DMS 273 treated with DMSO at 0.1 percent for 48 hours (cell line): Measurements from ENCODE around the gene SIL1.
"Not testable (repeated sequence)": the region's sequence is repeated elsewhere in the genome, so short reads cannot be mapped to it uniquely, and the experiment has no call there.

Experiments used
- DNase-seq: peaks from one replicate; lab custom pipeline; 2025; lab: John Stamatoyannopoulos, UW

SIL1 gene

GRCh38 chr5:139197710-139198669 lies at the start of gene SIL1:
Gene SIL1, minus strand, starts transcription at chr5:139198368. Its CDS starts 70,525 bp downstream, at chr5:139127843.
- DNase-seq: peak; percentile 82

DNA sequence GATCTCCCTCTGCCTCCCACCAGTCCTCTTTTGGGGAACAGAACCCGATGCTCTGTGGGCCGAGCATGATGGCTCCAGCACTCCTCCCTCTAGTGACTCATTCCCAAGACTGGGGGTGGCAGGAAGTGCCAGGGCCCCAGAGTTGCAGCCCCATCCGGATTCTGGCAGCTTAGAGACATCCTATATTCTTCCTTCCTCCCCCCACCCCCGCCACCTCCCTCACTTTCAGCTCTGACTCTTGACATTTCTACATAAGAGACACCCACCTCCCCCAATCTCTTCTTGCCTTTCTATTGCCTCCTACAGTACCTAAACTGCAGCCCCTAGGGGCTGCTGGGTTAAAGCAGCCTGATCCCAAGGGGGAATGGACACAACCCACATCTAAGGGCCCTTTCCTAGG lies 48.2 kb upstream of the SIL1 start:
- DNase-seq: no peak

DNA sequence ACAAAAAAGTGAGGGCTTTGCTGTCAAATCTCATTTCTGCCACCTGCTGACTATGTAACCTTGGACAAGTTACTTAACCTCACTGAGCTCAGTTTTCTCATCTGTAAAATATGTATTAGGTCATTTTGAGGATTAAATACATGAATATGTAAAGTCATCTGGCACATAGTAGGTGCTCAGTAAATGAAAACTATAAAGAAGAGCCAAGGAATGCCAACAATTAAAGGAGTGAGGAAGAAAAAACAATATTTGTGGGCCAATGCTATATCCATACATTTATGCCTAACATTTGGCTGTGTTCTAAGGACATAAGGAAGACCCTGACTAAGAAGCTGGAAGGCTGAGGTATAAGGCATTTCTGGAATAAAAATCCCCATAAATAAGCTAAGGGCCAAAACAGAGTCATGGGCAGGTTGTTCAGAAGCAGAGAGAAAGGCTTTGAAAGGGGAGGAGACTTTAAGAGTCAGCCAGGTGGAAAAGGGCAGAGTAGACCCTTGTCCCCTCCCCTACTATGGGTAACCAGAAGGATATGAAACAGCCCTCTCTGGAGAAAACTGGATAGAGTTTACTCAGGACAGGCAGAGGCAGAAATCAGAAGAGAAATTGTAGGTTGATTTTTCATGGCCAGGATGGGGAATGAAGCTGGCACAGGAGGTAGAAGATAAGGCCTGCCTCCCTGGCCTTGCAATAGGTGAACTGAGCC lies 47.6 kb upstream of the SIL1 start:
- DNase-seq: no peak

- peak; percentile 96 for DNase-seq
Measured at GRCh38 chr5:139243425-139243970, 45.3 kb upstream of the SIL1 start.

DNA sequence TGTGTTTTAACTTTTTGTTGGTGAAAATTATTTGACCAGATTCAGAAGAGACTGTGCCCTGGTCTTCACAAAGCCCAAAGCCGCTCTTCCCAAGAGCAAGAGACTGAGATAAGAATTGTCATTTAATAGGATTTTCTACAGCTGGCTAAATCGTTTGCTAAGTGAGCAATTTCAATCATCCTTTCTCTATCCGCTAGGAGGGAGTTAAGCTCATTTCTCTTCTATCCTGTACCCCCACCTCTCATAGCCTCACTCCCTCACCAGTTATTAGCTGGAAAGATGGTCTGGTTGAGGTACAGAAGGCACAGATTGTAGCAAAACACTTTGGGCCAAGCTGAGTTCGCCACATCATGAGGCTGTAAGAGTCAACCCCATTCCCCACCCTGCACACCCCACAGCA lies 43.0 kb upstream of the SIL1 start:
- DNase-seq: no peak

DNA sequence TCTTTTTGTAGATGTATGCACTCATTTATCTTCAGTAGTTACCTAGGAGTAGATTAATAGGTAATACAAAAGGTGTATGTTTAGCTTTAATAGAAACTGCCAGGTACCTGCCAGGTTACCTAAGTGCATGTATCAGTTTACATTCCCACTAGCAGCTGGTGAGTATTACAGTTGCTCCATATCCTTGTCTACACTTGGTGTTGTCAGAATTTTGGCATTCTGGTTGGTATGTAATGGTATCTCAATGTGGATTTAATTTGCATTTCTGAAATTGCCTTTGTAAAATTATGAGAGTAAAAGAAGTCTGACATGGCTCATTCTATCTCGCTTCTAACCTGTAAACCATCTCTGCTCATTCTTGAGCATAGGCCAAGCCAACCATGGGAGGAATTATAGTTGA lies 38.3 kb upstream of the SIL1 start:
- no peak for DNase-seq

GRCh38 chr5:139232147-139232724 lies 34.1 kb upstream of the SIL1 start:
- peak; percentile 77 for DNase-seq

- no peak for DNase-seq
Measured at GRCh38 chr5:139228201-139228803, 30.1 kb upstream of the SIL1 start.

DNA sequence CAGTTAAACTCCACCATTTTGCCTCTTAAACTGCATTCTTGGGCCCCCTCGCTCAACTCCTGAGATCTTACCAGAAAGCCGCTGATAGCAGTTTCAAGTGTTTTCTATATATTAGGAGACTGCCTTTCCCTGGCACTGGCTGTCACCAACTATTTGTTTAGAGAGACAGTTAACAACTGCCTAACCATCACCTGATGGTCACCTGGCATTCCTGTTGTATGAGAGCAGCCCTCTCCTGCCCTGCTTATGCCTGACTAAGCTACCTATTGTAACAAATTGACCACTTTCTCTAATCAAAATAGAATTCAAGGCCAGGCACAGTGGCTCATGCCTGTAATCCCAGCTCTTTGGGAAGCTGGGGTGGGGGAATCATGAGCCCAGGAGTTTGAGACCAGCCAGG lies 28.0 kb upstream of the SIL1 start:
- no peak for DNase-seq

DNA sequence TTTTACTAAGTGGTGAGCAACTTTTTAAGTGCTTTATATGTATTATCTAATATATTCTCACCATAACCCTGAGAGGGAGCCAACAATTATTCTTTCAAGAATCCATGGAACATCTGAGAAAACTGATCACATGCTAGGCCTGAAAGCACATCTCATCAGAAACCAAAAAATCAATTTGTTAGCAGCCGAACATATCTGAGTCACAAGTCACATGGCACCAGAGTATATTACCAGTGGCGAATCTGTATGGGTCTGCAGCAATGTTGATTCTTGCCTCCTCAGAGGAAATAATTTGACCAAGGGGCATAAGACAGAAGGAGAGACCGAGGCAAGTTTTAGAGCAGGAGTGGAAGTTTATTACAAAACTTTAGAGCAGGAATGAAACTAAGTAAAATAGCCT lies 25.3 kb upstream of the SIL1 start:
- DNase-seq: no peak

DNA sequence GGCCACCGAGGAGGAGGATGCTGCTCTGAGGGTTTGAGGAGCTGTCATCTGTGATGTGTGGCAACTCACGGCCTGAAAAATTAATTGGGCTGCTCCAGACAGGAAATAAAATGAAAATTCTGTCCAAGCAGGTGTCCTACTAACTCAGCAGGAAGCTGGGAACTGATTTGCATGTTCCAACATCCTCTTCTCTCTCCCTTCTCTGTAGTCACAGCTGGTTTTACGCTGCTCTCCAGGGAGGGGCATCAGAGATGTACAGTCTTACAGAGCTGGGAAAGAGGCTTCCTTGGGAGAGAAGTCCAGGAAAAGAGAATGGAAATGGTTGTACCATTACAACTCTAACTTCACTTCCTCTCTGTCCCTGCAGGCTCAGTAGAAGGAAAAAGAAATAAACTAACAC lies 24.2 kb upstream of the SIL1 start:
- DNase-seq: no peak

DNA sequence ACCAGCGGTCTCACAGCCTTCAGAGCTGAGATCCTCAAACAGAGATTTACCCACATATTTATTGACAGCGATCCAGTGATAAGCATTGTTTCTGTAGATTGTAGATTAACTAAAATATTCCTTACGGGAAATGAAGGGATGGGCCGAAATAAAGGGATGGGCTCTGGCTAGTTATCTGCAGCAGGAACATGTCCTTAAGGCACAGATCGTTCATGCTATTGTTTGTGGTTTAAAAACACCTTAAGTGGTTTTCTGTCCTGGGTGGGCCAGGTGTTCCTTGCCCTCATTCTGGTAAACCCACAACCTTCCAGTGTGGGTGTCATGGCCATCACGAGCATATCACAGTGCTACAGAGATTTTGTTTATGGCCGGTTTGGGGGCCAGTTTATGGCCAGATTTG lies 19.9 kb upstream of the SIL1 start:
- not testable (repeated sequence) for DNase-seq

- no peak for DNase-seq
Measured at GRCh38 chr5:139215107-139215975, 17.2 kb upstream of the SIL1 start.

GRCh38 chr5:139214646-139215045 lies 16.5 kb upstream of the SIL1 start:
- no peak for DNase-seq

- no peak for DNase-seq
Measured at GRCh38 chr5:139212906-139213305, 14.7 kb upstream of the SIL1 start.

GRCh38 chr5:139212486-139212885 lies 14.3 kb upstream of the SIL1 start:
- DNase-seq: no peak

DNA sequence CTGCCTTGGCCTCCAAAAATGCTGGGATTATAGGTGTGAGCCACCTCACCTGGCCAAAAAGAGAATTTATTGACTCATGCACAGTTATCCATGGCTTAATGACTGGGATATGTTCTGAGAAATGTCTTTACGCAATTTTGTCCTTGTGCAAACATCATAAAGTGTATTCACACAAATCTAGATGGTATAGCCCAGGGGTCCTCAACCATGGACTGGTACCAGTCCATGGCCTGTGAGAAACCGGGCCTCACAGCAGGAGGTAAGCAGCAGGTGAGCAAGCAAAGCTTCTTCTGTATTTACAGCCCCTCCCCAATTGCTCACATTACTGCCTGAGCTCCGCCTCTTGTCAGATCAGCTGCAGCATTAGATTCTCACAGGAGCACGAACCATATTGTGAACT lies 12.4 kb upstream of the SIL1 start:
- no peak for DNase-seq

GRCh38 chr5:139207297-139208000 lies 9.3 kb upstream of the SIL1 start:
- no peak for DNase-seq

GRCh38 chr5:139205586-139205985 lies 7.4 kb upstream of the SIL1 start:
- no peak for DNase-seq

DNA sequence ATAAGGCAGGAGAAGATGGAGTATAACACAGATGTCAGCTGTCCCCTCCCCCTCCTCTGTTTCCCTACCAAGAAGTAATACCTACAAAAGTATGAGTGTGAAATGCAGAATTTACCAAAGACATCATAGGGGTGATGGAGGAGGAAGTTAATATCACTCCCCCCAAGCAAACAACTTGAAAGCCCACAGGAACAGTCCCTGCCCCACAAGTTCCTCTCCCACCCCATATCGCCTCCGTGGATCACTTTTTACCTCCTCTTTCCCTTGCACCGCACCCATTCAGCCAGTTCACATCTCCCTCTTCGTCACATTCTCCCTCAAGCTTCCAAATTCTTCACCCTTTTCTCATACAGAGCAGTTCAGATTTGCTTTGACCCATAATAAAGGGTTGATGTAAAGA lies 7.0 kb upstream of the SIL1 start:
- no peak for DNase-seq

DNA sequence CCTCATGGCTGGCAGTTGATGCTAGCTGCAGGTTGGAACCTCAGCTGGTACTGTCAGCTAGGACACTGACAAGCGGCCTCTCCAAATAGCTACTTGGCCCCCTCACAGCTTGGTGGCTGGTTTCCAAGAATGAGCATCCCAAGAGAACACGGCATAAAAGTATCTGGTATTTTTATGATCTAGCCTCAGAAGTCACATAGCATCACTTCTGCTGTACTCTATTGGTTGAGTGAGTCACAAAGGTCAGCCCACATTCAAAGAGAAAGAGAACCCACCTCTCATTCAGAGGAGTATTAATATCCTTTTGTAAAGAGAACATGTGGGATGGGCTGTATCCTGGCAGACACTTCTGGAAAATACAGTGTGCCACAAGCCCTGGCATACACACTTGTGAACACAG lies 6.0 kb upstream of the SIL1 start:
- DNase-seq: no peak
